Measurements from ENCODE around the gene LMAN2.
"Not testable (repeated sequence)": the region's sequence is repeated elsewhere in the genome, so short reads cannot be mapped to it uniquely, and the experiment has no call there.

LMAN2 gene

GRCh38 chr5:177376107-177376506 lies 24.6 kb upstream of the LMAN2 start:
- TF ChIP-seq ZBTB48 (tag by site-specific recombination; IDR thresholded peaks at IDR 0.05) (no peak), ZNF513 (tag by site-specific recombination; IDR thresholded peaks at IDR 0.05) (no peak), ZNF302 (tag by site-specific recombination; IDR thresholded peaks at IDR 0.05; ENCODE audit: low read depth) (no peak), ZNF664 (tag by site-specific recombination; IDR thresholded peaks at IDR 0.05) (no peak), KLF16 (tag by site-specific recombination; IDR thresholded peaks at IDR 0.05) (no peak), PRDM10 (tag by site-specific recombination; IDR thresholded peaks at IDR 0.05) (no peak), ZNF426 (tag by site-specific recombination; IDR thresholded peaks at IDR 0.05) (no peak), ZNF521 (tag by site-specific recombination; IDR thresholded peaks at IDR 0.05) (no peak), SETDB1 (IDR thresholded peaks at IDR 0.05; ENCODE audit: insufficient read length, low read length) (no peak), ZNF2 (tag by site-specific recombination; IDR thresholded peaks at IDR 0.05) (no peak), ZNF560 (tag by site-specific recombination; IDR thresholded peaks at IDR 0.05; ENCODE audit: borderline replicate concordance) (no peak), ZNF10 (tag by site-specific recombination; IDR thresholded peaks at IDR 0.05) (no peak), ZNF792 (tag by site-specific recombination; IDR thresholded peaks at IDR 0.05) (no peak)
- Histone ChIP-seq H3K4me3 (ENCODE audit: low read depth, low read length) (no peak overlapping the region), H3K4me1 (ENCODE audit: control insufficient read depth, insufficient read depth, low read length) (peaks cover 8% of the 10 kb centered on the region; the same call in 1 of the 2 replicates), H3K27ac (ENCODE audit: extremely low read depth, low read depth, low read length) (no peak overlapping the region), H3K9me3 (ENCODE audit: control insufficient read depth, insufficient read depth, low read depth, low read length) (no peaks in the 10 kb centered on the region), H3K36me3 (ENCODE audit: control insufficient read depth in 2 of 2, insufficient read depth in 1 of 2, low read length in 2 of 2) (peaks cover 0 to 5% of the 10 kb centered on the region in 2 experiments; a peak in 1 of 3 replicates)
- POLR2A ChIA-PET = no interaction called here
- CTCF ChIA-PET = interaction anchor here (0.6 kb wide), 1 partner anchor 58 kb away, joined by 6 read pairs; no protein-coding TSS in a partner anchor

GRCh38 chr5:177375516-177375915 lies 24.0 kb upstream of the LMAN2 start:
- H3K4me3 ChIP-seq (ENCODE audit: low read depth, low read length); H3K27ac ChIP-seq (ENCODE audit: extremely low read depth, low read depth, low read length); H3K4me1 ChIP-seq (ENCODE audit: control insufficient read depth, insufficient read depth, low read length); H3K9me3 ChIP-seq (ENCODE audit: control insufficient read depth, insufficient read depth, low read depth, low read length); POLR2A ChIA-PET; H3K36me3 ChIP-seq (ENCODE audit: control insufficient read depth in 2 of 2, insufficient read depth in 1 of 2, low read length in 2 of 2): not testable (repeated sequence)
- CTCF ChIA-PET = interaction anchor here (1.3 kb wide), 1 partner anchor 126 kb away, joined by 3 read pairs; no protein-coding TSS in a partner anchor
- TF ChIP-seq PRDM10 (tag by site-specific recombination; IDR thresholded peaks at IDR 0.05) (peak; percentile 59), GLIS1 (tag by site-specific recombination; IDR thresholded peaks at IDR 0.05) (peak; percentile 97), ZIC2 (tag by site-specific recombination; IDR thresholded peaks at IDR 0.05) (peak; percentile 71), ZNF423 (tag by site-specific recombination; IDR thresholded peaks at IDR 0.05) (0 out of 2 replicates have a peak, but pooled peaks have one; percentile 33)
